ENCODE data around the gene C16orf78. TPM values are rescaled to one million over a fixed set of nuclear protein-coding genes. Genes with fewer than 3 reads are reported as not detected.

Gene C16orf78
- total RNA-seq, 1 donor from 2014 or later: not detected

GRCh38 chr16:49419862-49420261 lies 46.3 kb downstream of the C16orf78 start:
- FAIRE-seq: no peak

GRCh38 chr16:49422896-49423295 lies 49.3 kb downstream of the C16orf78 start:
- no peak overlapping the region for H3K9ac ChIP-seq (ENCODE audit: low read length)
- H4K20me1 ChIP-seq (ENCODE audit: insufficient read depth, low read length): no peaks in the 10 kb centered on the region
- H3K4me3 ChIP-seq (ENCODE audit: insufficient read depth, low read depth, low read length): no peak overlapping the region
- Mint-ChIP-seq H3K27ac (ENCODE audit: unreplicated experiment) (no peak overlapping the region), H3K4me3 (ENCODE audit: unreplicated experiment) (no peak overlapping the region), H3K27me3 (ENCODE audit: low read depth, unreplicated experiment) (peaks cover 64% of the 10 kb centered on the region), H3K4me1 (ENCODE audit: low read depth, unreplicated experiment) (no peaks in the 10 kb centered on the region), H3K36me3 (ENCODE audit: low read depth, unreplicated experiment) (no peaks in the 10 kb centered on the region), H3K9me3 (ENCODE audit: unreplicated experiment) (peaks cover 6% of the 10 kb centered on the region)
- no peaks in the 10 kb centered on the region for H3K27me3 ChIP-seq (ENCODE audit: insufficient read depth, low read length)
- no peak for TF ChIP-seq CTCF (IDR thresholded peaks at IDR 0.05; ENCODE audit: insufficient read depth, low read depth, low read length)
- TF ChIP-seq EZH2 (IDR thresholded peaks at IDR 0.05; ENCODE audit: insufficient read depth, low read length): no peak
- no peaks in the 10 kb centered on the region for H3K36me3 ChIP-seq (ENCODE audit: insufficient read depth, low read length)
- no peaks in the 10 kb centered on the region for H3K9me3 ChIP-seq (ENCODE audit: insufficient read depth, low read depth, low read length)
- no peak for DNase-seq (ENCODE audit: low read depth)
- H3K79me2 ChIP-seq (ENCODE audit: insufficient read depth, low read length): no peaks in the 10 kb centered on the region
- FAIRE-seq: no peak
- no peak overlapping the region for H3K4me2 ChIP-seq (ENCODE audit: low read length)
- no peak overlapping the region for H2AFZ ChIP-seq (ENCODE audit: low read depth, low read length)
- H3K4me1 ChIP-seq (ENCODE audit: insufficient read depth, low read length): no peaks in the 10 kb centered on the region
- no peak overlapping the region for H3K27ac ChIP-seq (ENCODE audit: low read depth, low read length)

More at GRCh38 chr16:49419862-49420261, 46.3 kb downstream of the C16orf78 start:
- TF ChIP-seq EZH2 (IDR thresholded peaks at IDR 0.05; ENCODE audit: insufficient read depth, low read length) (no peak), CTCF (IDR thresholded peaks at IDR 0.05; ENCODE audit: insufficient read depth, low read depth, low read length) (no peak)
- H3K27ac ChIP-seq (ENCODE audit: low read depth, low read length): no peak overlapping the region
- H3K36me3 ChIP-seq (ENCODE audit: insufficient read depth, low read length): no peaks in the 10 kb centered on the region
- H3K4me3 ChIP-seq (ENCODE audit: insufficient read depth, low read depth, low read length): no peak overlapping the region
- H3K79me2 ChIP-seq (ENCODE audit: insufficient read depth, low read length): no peaks in the 10 kb centered on the region
- H2AFZ ChIP-seq (ENCODE audit: low read depth, low read length): no peak overlapping the region
- H3K9ac ChIP-seq (ENCODE audit: low read length): no peak overlapping the region
- H3K4me3 Mint-ChIP-seq (ENCODE audit: unreplicated experiment): no peak overlapping the region
- no peaks in the 10 kb centered on the region for H3K27me3 ChIP-seq (ENCODE audit: insufficient read depth, low read length)
- H3K9me3 Mint-ChIP-seq (ENCODE audit: unreplicated experiment): peaks cover 6% of the 10 kb centered on the region
- peaks cover 60% of the 10 kb centered on the region for H3K27me3 Mint-ChIP-seq (ENCODE audit: low read depth, unreplicated experiment)
- H3K4me2 ChIP-seq (ENCODE audit: low read length): no peak overlapping the region
- no peak overlapping the region for H3K27ac Mint-ChIP-seq (ENCODE audit: unreplicated experiment)
- H3K4me1 ChIP-seq (ENCODE audit: insufficient read depth, low read length): no peaks in the 10 kb centered on the region
- H3K4me1 Mint-ChIP-seq (ENCODE audit: low read depth, unreplicated experiment): no peaks in the 10 kb centered on the region
- H4K20me1 ChIP-seq (ENCODE audit: insufficient read depth, low read length): no peaks in the 10 kb centered on the region
- H3K9me3 ChIP-seq (ENCODE audit: insufficient read depth, low read depth, low read length): no peaks in the 10 kb centered on the region
- DNase-seq (ENCODE audit: low read depth): no peak
- no peaks in the 10 kb centered on the region for H3K36me3 Mint-ChIP-seq (ENCODE audit: low read depth, unreplicated experiment)

GRCh38 chr16:49424961-49425360 lies 51.4 kb downstream of the C16orf78 start:
- Histone ChIP-seq H3K27ac (ENCODE audit: low read depth, low read length) (no peak overlapping the region), H3K9me3 (ENCODE audit: insufficient read depth, low read depth, low read length) (no peaks in the 10 kb centered on the region), H2AFZ (ENCODE audit: low read depth, low read length) (no peak overlapping the region), H3K36me3 (ENCODE audit: insufficient read depth, low read length) (no peaks in the 10 kb centered on the region), H3K4me2 (ENCODE audit: low read length) (no peak overlapping the region), H3K79me2 (ENCODE audit: insufficient read depth, low read length) (no peaks in the 10 kb centered on the region), H3K4me1 (ENCODE audit: insufficient read depth, low read length) (no peaks in the 10 kb centered on the region), H3K27me3 (ENCODE audit: insufficient read depth, low read length) (no peaks in the 10 kb centered on the region), H3K9ac (ENCODE audit: low read length) (no peak overlapping the region), H4K20me1 (ENCODE audit: insufficient read depth, low read length) (no peaks in the 10 kb centered on the region), H3K4me3 (ENCODE audit: insufficient read depth, low read depth, low read length) (no peak overlapping the region)
- Mint-ChIP-seq H3K4me1 (ENCODE audit: low read depth, unreplicated experiment) (no peaks in the 10 kb centered on the region), H3K36me3 (ENCODE audit: low read depth, unreplicated experiment) (no peaks in the 10 kb centered on the region), H3K4me3 (ENCODE audit: unreplicated experiment) (no peak overlapping the region), H3K9me3 (ENCODE audit: unreplicated experiment) (peaks cover 13% of the 10 kb centered on the region), H3K27ac (ENCODE audit: unreplicated experiment) (no peak overlapping the region), H3K27me3 (ENCODE audit: low read depth, unreplicated experiment) (peaks cover 67% of the 10 kb centered on the region)
- TF ChIP-seq EZH2 (IDR thresholded peaks at IDR 0.05; ENCODE audit: insufficient read depth, low read length) (no peak), CTCF (IDR thresholded peaks at IDR 0.05; ENCODE audit: insufficient read depth, low read depth, low read length) (no peak)
- DNase-seq (ENCODE audit: low read depth): no peak
- no peak for FAIRE-seq
